Measurements from ENCODE around the gene PAX2.

DNA sequence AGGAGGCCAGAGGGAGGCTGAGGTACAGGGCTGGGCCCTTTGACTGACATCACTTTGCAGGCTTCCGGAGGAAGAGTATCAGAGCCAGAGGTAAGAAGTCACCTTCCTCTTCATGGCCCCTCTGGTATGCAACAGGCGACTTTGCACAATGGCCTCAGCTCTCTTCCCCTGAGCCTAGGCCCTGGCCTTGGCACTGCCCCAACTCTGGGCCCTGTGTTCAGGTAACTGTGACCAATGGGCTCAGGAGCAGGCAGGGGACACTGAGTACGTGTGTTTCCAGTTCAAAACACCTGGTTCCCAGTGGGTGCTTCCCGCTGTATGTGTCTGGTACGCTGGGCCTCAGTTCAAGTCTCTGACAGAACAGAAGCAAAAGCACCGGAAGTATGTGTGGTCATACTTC, 12.1 kb upstream of the PAX2 start:
- no peak for TF ChIP-seq RFX5 (IDR thresholded peaks at IDR 0.05; ENCODE audit: borderline replicate concordance, low read depth, low read length)
- TF ChIP-seq, protein P1, sequence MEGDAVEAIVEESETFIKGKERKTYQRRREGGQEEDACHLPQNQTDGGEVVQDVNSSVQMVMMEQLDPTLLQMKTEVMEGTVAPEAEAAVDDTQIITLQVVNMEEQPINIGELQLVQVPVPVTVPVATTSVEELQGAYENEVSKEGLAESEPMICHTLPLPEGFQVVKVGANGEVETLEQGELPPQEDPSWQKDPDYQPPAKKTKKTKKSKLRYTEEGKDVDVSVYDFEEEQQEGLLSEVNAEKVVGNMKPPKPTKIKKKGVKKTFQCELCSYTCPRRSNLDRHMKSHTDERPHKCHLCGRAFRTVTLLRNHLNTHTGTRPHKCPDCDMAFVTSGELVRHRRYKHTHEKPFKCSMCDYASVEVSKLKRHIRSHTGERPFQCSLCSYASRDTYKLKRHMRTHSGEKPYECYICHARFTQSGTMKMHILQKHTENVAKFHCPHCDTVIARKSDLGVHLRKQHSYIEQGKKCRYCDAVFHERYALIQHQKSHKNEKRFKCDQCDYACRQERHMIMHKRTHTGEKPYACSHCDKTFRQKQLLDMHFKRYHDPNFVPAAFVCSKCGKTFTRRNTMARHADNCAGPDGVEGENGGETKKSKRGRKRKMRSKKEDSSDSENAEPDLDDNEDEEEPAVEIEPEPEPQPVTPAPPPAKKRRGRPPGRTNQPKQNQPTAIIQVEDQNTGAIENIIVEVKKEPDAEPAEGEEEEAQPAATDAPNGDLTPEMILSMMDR (IDR thresholded peaks at IDR 0.05; ENCODE audit: control extremely low read depth in 1 of 3, insufficient read depth in 1 of 3, low read depth in 1 of 3, low read length in 3 of 3), result no peak
- no peak for TF ChIP-seq GTF2F1 (IDR thresholded peaks at IDR 0.05; ENCODE audit: borderline replicate concordance, low read depth, low read length)
- TF ChIP-seq EGR1 (IDR thresholded peaks at IDR 0.05; ENCODE audit: borderline replicate concordance, low read depth, low read length), result no peak
- no peak for TF ChIP-seq CEBPB (IDR thresholded peaks at IDR 0.05; ENCODE audit: low read depth, low read length)

All from H1 (cell line).